SJCRH30 (cell line): ENCODE results near the gene AGAP1. TPM values are rescaled to one million over a fixed set of nuclear protein-coding genes. Genes with fewer than 3 reads are reported as not detected.
A peak's percentile ranks its signal among the peaks of the same experiment; 100 is the strongest.

ENCODE experiments used
- DNase-seq, 2 experiments: peaks; one replicate each; pipeline ENCODE4 v3.0.0-alpha.2; 2015 to 2020
- H3K27ac ChIP-seq: fragments of 250-450 bp; sonication (Bioruptor Pico); 2 replicates; pipeline ENCODE4 v1.5.1; 2020; ENCODE audit warnings: mild to moderate bottlenecking, moderate library complexity
- H3K27me3 ChIP-seq: fragments of 250-450 bp; sonication (Bioruptor Pico); 2 replicates; pipeline ENCODE4 v1.5.1; 2020; ENCODE audit warnings: mild to moderate bottlenecking, moderate library complexity
- H3K36me3 ChIP-seq: fragments of 250-450 bp; sonication (Bioruptor Pico); 2 replicates; pipeline ENCODE4 v1.5.1; 2020; ENCODE audit warnings: mild to moderate bottlenecking, moderate library complexity
- H3K4me1 ChIP-seq: fragments of 250-450 bp; sonication (Bioruptor Pico); 2 replicates; pipeline ENCODE4 v1.5.1; 2020; ENCODE audit warnings: mild to moderate bottlenecking, moderate library complexity
- H3K4me3 ChIP-seq: fragments of 250-450 bp; sonication (Bioruptor Pico); 2 replicates; pipeline ENCODE4 v1.5.1; 2020; ENCODE audit warnings: mild to moderate bottlenecking, moderate library complexity
- H3K9me3 ChIP-seq: fragments of 250-450 bp; sonication (Bioruptor Pico); replicated peaks from 2 replicates; pipeline ENCODE4 v1.5.1; 2020; ENCODE audit warnings: mild to moderate bottlenecking, moderate library complexity
- total RNA-seq: library from RNA; depleted of rRNA; stranded (reverse); fragments of >200 nt; shearing (Covaris generic); gene quantifications from 2 replicates; pipeline ENCODE4 v1.2.3, GENCODE V29; 2014

AGAP1 gene
- total RNA-seq, 1 experiment from 2014 or later, result 27.8 TPM

GRCh38 chr2:236073867-236074655 is 580.2 kb downstream of the AGAP1 start:
- Histone ChIP-seq H3K27ac (no peak overlapping the region), H3K4me3 (no peak overlapping the region), H3K27me3 (no peaks in the 10 kb centered on the region), H3K9me3 (0 out of 2 replicates have a peak, but pooled peaks cover 2% of the 10 kb centered on the region), H3K36me3 (no peaks in the 10 kb centered on the region; the same call in 1 of the 2 replicates), H3K4me1 (no peaks in the 10 kb centered on the region)
- DNase-seq, result no peak

- no peak overlapping the region for H3K4me3 ChIP-seq
- DNase-seq, result no peak
- H3K4me1 ChIP-seq, result no peaks in the 10 kb centered on the region
- H3K27ac ChIP-seq, result no peak overlapping the region
- no peaks in the 10 kb centered on the region for H3K27me3 ChIP-seq
- H3K36me3 ChIP-seq, result no peaks in the 10 kb centered on the region; the same call in 1 of the 2 replicates
- no peaks in the 10 kb centered on the region; the same call in 1 of the 2 replicates for H3K9me3 ChIP-seq
Measured at GRCh38 chr2:236075802-236076201, 582.0 kb downstream of the AGAP1 start.

- no peak overlapping the region for H3K27ac ChIP-seq
- H3K4me3 ChIP-seq, result no peak overlapping the region
- H3K27me3 ChIP-seq, result no peaks in the 10 kb centered on the region
- H3K36me3 ChIP-seq, result no peaks in the 10 kb centered on the region
- H3K4me1 ChIP-seq, result no peaks in the 10 kb centered on the region; the same call in 1 of the 2 replicates
- H3K9me3 ChIP-seq, result no peaks in the 10 kb centered on the region; the same call in 1 of the 2 replicates
- DNase-seq, result peak in 1 of 2 experiments; percentile 28
Measured at GRCh38 chr2:236078297-236079255, 584.7 kb downstream of the AGAP1 start.

- no peaks in the 10 kb centered on the region; the same call in 1 of the 2 replicates for H3K9me3 ChIP-seq
- H3K4me1 ChIP-seq, result peaks cover 1% of the 10 kb centered on the region
- H3K36me3 ChIP-seq, result no peaks in the 10 kb centered on the region
- no peak for DNase-seq
- H3K27ac ChIP-seq, result no peak overlapping the region
- H3K4me3 ChIP-seq, result no peak overlapping the region
- no peaks in the 10 kb centered on the region for H3K27me3 ChIP-seq
Measured at GRCh38 chr2:236080412-236080811, 586.6 kb downstream of the AGAP1 start.

- H3K36me3 ChIP-seq, result no peaks in the 10 kb centered on the region
- H3K27me3 ChIP-seq, result no peaks in the 10 kb centered on the region
- no peak overlapping the region for H3K4me3 ChIP-seq
- no peak for DNase-seq
- H3K9me3 ChIP-seq, result no peaks in the 10 kb centered on the region; the same call in 1 of the 2 replicates
- H3K27ac ChIP-seq, result no peak overlapping the region
- H3K4me1 ChIP-seq, result peaks cover 5% of the 10 kb centered on the region
Measured at GRCh38 chr2:236081171-236081570, 587.3 kb downstream of the AGAP1 start.

GRCh38 chr2:236082061-236082460 is 588.2 kb downstream of the AGAP1 start:
- no peak for DNase-seq
- Histone ChIP-seq H3K4me1 (peaks cover 5% of the 10 kb centered on the region), H3K27me3 (no peaks in the 10 kb centered on the region), H3K9me3 (no peaks in the 10 kb centered on the region; the same call in 1 of the 2 replicates), H3K36me3 (no peaks in the 10 kb centered on the region), H3K27ac (no peak overlapping the region), H3K4me3 (no peak overlapping the region)

- Histone ChIP-seq H3K9me3 (no peaks in the 10 kb centered on the region; the same call in 1 of the 2 replicates), H3K4me3 (no peak overlapping the region), H3K27me3 (no peaks in the 10 kb centered on the region), H3K36me3 (no peaks in the 10 kb centered on the region), H3K27ac (no peak overlapping the region), H3K4me1 (peaks cover 5% of the 10 kb centered on the region)
- no peak for DNase-seq
Measured at GRCh38 chr2:236083934-236084333, 590.1 kb downstream of the AGAP1 start.

- Histone ChIP-seq H3K4me3 (no peak overlapping the region), H3K36me3 (no peaks in the 10 kb centered on the region), H3K27me3 (no peaks in the 10 kb centered on the region), H3K9me3 (no peaks in the 10 kb centered on the region), H3K27ac (no peak overlapping the region), H3K4me1 (peaks cover 5% of the 10 kb centered on the region)
- no peak for DNase-seq
Measured at GRCh38 chr2:236085211-236085610, 591.4 kb downstream of the AGAP1 start.

- Histone ChIP-seq H3K27me3 (no peaks in the 10 kb centered on the region), H3K9me3 (no peaks in the 10 kb centered on the region), H3K4me1 (peaks cover 5% of the 10 kb centered on the region), H3K4me3 (no peak overlapping the region), H3K36me3 (no peaks in the 10 kb centered on the region), H3K27ac (no peak overlapping the region)
- DNase-seq, result no peak
Measured at GRCh38 chr2:236085647-236086046, 591.8 kb downstream of the AGAP1 start.

- Histone ChIP-seq H3K4me1 (peaks cover 5% of the 10 kb centered on the region), H3K27me3 (no peaks in the 10 kb centered on the region), H3K27ac (no peak overlapping the region), H3K36me3 (no peaks in the 10 kb centered on the region), H3K9me3 (no peaks in the 10 kb centered on the region), H3K4me3 (no peak overlapping the region)
- no peak for DNase-seq
Measured at GRCh38 chr2:236086403-236086970, 592.6 kb downstream of the AGAP1 start.

GRCh38 chr2:236086971-236087465 is 593.2 kb downstream of the AGAP1 start:
- no peak for DNase-seq
- H3K27ac ChIP-seq, result no peak overlapping the region
- H3K4me3 ChIP-seq, result no peak overlapping the region
- no peaks in the 10 kb centered on the region for H3K27me3 ChIP-seq
- H3K9me3 ChIP-seq, result no peaks in the 10 kb centered on the region; the same call in 1 of the 2 replicates
- H3K4me1 ChIP-seq, result peaks cover 5% of the 10 kb centered on the region; the same call in 1 of the 2 replicates
- H3K36me3 ChIP-seq, result no peaks in the 10 kb centered on the region

GRCh38 chr2:236088368-236089057 is 594.7 kb downstream of the AGAP1 start:
- Histone ChIP-seq H3K36me3 (no peaks in the 10 kb centered on the region), H3K27me3 (no peaks in the 10 kb centered on the region), H3K27ac (no peak overlapping the region), H3K9me3 (no peaks in the 10 kb centered on the region; the same call in 1 of the 2 replicates), H3K4me1 (peaks cover 5% of the 10 kb centered on the region; the same call in 1 of the 2 replicates), H3K4me3 (no peak overlapping the region)
- DNase-seq, result no peak

- H3K27me3 ChIP-seq, result no peaks in the 10 kb centered on the region
- no peak overlapping the region for H3K27ac ChIP-seq
- DNase-seq, result no peak
- H3K36me3 ChIP-seq, result no peaks in the 10 kb centered on the region
- H3K4me3 ChIP-seq, result no peak overlapping the region
- no peaks in the 10 kb centered on the region; the same call in 1 of the 2 replicates for H3K9me3 ChIP-seq
- H3K4me1 ChIP-seq, result peaks cover 5% of the 10 kb centered on the region; the same call in 1 of the 2 replicates
Measured at GRCh38 chr2:236089271-236090026, 595.6 kb downstream of the AGAP1 start.
